HUES48 (cell line): ENCODE data around the gene WNT3.

Experiments used
- H3K27ac ChIP-seq: one replicate; pipeline ENCODE4 v1.7.0; 2013; ENCODE audit warnings: low read depth, low read length, inconsistent platforms
- H3K27me3 ChIP-seq: 2 replicates; pipeline ENCODE4 v1.6.1; 2013; ENCODE audit warnings: mild to moderate bottlenecking, low read length; ENCODE audit not compliant: control insufficient read depth, insufficient read depth
- H3K36me3 ChIP-seq: 2 replicates; pipeline ENCODE4 v1.6.1; 2013; ENCODE audit warnings: low read length; ENCODE audit not compliant: control insufficient read depth, insufficient read depth
- H3K4me1 ChIP-seq: 2 replicates; pipeline ENCODE4 v1.6.1; 2013; ENCODE audit warnings: mild to moderate bottlenecking, low read length; ENCODE audit not compliant: control insufficient read depth, insufficient read depth
- H3K4me3 ChIP-seq: 2 replicates; pipeline ENCODE4 v1.5.1; 2013; ENCODE audit warnings: mild to moderate bottlenecking, low read depth, low read length
- H3K9ac ChIP-seq: 2 replicates; pipeline ENCODE4 v1.6.1; 2013; ENCODE audit warnings: mild to moderate bottlenecking, low read depth, low read length, moderate library complexity
- H3K9me3 ChIP-seq: 2 replicates; pipeline ENCODE4 v1.6.1; 2013; ENCODE audit warnings: low read length; ENCODE audit not compliant: control insufficient read depth, insufficient read depth

The WNT3 gene

GRCh38 chr17:46818316-46818928 lies at the start of gene WNT3:
WNT3 (minus strand) TSS chr17:46818692; CDS start chr17:46818597, 95 bp downstream.
- no peaks in the 10 kb centered on the region for H3K36me3 ChIP-seq
- H3K9me3 ChIP-seq, result no peaks in the 10 kb centered on the region
- H3K27ac ChIP-seq, result peak within 1 kb of the TSS; percentile 88
- H3K4me3 ChIP-seq, result peak within 1 kb of the TSS; percentile 68
- no peak within 1 kb of the TSS for H3K9ac ChIP-seq
- H3K4me1 ChIP-seq, result peaks cover 52% of the 10 kb centered on the region
- H3K27me3 ChIP-seq, result peaks cover 82% of the 10 kb centered on the region

GRCh38 chr17:46866747-46867146 lies 48.3 kb upstream of the WNT3 start:
- H3K27ac ChIP-seq, result no peak overlapping the region
- no peaks in the 10 kb centered on the region; the same call in 1 of the 2 replicates for H3K27me3 ChIP-seq
- H3K9ac ChIP-seq, result no peak overlapping the region
- H3K4me3 ChIP-seq, result no peak overlapping the region
- no peaks in the 10 kb centered on the region for H3K36me3 ChIP-seq
- H3K9me3 ChIP-seq, result no peaks in the 10 kb centered on the region
- no peaks in the 10 kb centered on the region; the same call in 1 of the 2 replicates for H3K4me1 ChIP-seq

GRCh38 chr17:46866325-46866724 lies 47.8 kb upstream of the WNT3 start:
- no peaks in the 10 kb centered on the region for H3K9me3 ChIP-seq
- no peak overlapping the region for H3K27ac ChIP-seq
- H3K36me3 ChIP-seq, result no peaks in the 10 kb centered on the region
- H3K4me3 ChIP-seq, result no peak overlapping the region
- H3K9ac ChIP-seq, result no peak overlapping the region
- H3K27me3 ChIP-seq, result no peaks in the 10 kb centered on the region; the same call in 1 of the 2 replicates
- H3K4me1 ChIP-seq, result no peaks in the 10 kb centered on the region; the same call in 1 of the 2 replicates

- no peak overlapping the region for H3K4me3 ChIP-seq
- no peaks in the 10 kb centered on the region for H3K36me3 ChIP-seq
- H3K27me3 ChIP-seq, result no peaks in the 10 kb centered on the region; the same call in 1 of the 2 replicates
- H3K9me3 ChIP-seq, result no peaks in the 10 kb centered on the region
- H3K27ac ChIP-seq, result no peak overlapping the region
- no peak overlapping the region for H3K9ac ChIP-seq
- H3K4me1 ChIP-seq, result no peaks in the 10 kb centered on the region; the same call in 1 of the 2 replicates
These were observed 46.6 kb upstream of the WNT3 start for GRCh38 chr17:46865100-46865499.

- Histone ChIP-seq H3K4me1 (no peaks in the 10 kb centered on the region; the same call in 1 of the 2 replicates), H3K27me3 (no peaks in the 10 kb centered on the region; the same call in 1 of the 2 replicates), H3K9me3 (no peaks in the 10 kb centered on the region), H3K4me3 (no peak overlapping the region), H3K27ac (no peak overlapping the region), H3K9ac (no peak overlapping the region), H3K36me3 (no peaks in the 10 kb centered on the region)
These were observed 45.1 kb upstream of the WNT3 start for GRCh38 chr17:46863383-46864121.

- H3K4me3 ChIP-seq, result no peak overlapping the region
- H3K9ac ChIP-seq, result no peak overlapping the region
- no peaks in the 10 kb centered on the region for H3K9me3 ChIP-seq
- H3K27me3 ChIP-seq, result no peaks in the 10 kb centered on the region; the same call in 1 of the 2 replicates
- H3K4me1 ChIP-seq, result no peaks in the 10 kb centered on the region; the same call in 1 of the 2 replicates
- no peak overlapping the region for H3K27ac ChIP-seq
- H3K36me3 ChIP-seq, result no peaks in the 10 kb centered on the region
These were observed 44.5 kb upstream of the WNT3 start for GRCh38 chr17:46862949-46863348.

- Histone ChIP-seq H3K27me3 (no peaks in the 10 kb centered on the region; the same call in 1 of the 2 replicates), H3K4me1 (no peaks in the 10 kb centered on the region; the same call in 1 of the 2 replicates), H3K36me3 (no peaks in the 10 kb centered on the region), H3K4me3 (no peak overlapping the region), H3K27ac (no peak overlapping the region), H3K9ac (no peak overlapping the region), H3K9me3 (no peaks in the 10 kb centered on the region)
These were observed 41.5 kb upstream of the WNT3 start for GRCh38 chr17:46859996-46860395.

GRCh38 chr17:46857600-46857999 lies 39.1 kb upstream of the WNT3 start:
- Histone ChIP-seq H3K27ac (no peak overlapping the region), H3K4me3 (no peak overlapping the region), H3K36me3 (no peaks in the 10 kb centered on the region), H3K9ac (no peak overlapping the region), H3K27me3 (peaks cover 17% of the 10 kb centered on the region), H3K9me3 (no peaks in the 10 kb centered on the region), H3K4me1 (peaks cover 8% of the 10 kb centered on the region; the same call in 1 of the 2 replicates)

GRCh38 chr17:46854948-46855347 lies 36.5 kb upstream of the WNT3 start:
- Histone ChIP-seq H3K36me3 (no peaks in the 10 kb centered on the region), H3K9me3 (no peaks in the 10 kb centered on the region), H3K9ac (no peak overlapping the region), H3K4me1 (peaks cover 8% of the 10 kb centered on the region; the same call in 1 of the 2 replicates), H3K27me3 (peaks cover 39% of the 10 kb centered on the region), H3K27ac (no peak overlapping the region), H3K4me3 (no peak overlapping the region)

GRCh38 chr17:46854515-46854914 lies 36.0 kb upstream of the WNT3 start:
- Histone ChIP-seq H3K9ac (no peak overlapping the region), H3K9me3 (no peaks in the 10 kb centered on the region), H3K36me3 (no peaks in the 10 kb centered on the region), H3K4me3 (no peak overlapping the region), H3K4me1 (peaks cover 8% of the 10 kb centered on the region; the same call in 1 of the 2 replicates), H3K27ac (no peak overlapping the region), H3K27me3 (peaks cover 44% of the 10 kb centered on the region)

- H3K9ac ChIP-seq, result no peak overlapping the region
- no peak overlapping the region for H3K4me3 ChIP-seq
- H3K27me3 ChIP-seq, result peaks cover 49% of the 10 kb centered on the region
- no peaks in the 10 kb centered on the region for H3K9me3 ChIP-seq
- H3K36me3 ChIP-seq, result no peaks in the 10 kb centered on the region
- H3K27ac ChIP-seq, result no peak overlapping the region
- peaks cover 8% of the 10 kb centered on the region; the same call in 1 of the 2 replicates for H3K4me1 ChIP-seq
These were observed 35.5 kb upstream of the WNT3 start for GRCh38 chr17:46853896-46854444.
